Lower leg skin (tissue), 3 donors: ENCODE data around the gene DBI.

Source experiments
- POLR2A ChIP-seq, 2 donors: fragments of 450-650 bp; IDR thresholded peaks; one replicate each; pipeline ENCODE4 v1.6.1; 2016 to 2017; ENCODE audit warnings: antibody characterized with exemption in 2 of 2, mild to moderate bottlenecking in 1 of 2, moderate library complexity in 1 of 2
- TF ChIP-seq, protein P1 (sequence below), 3 donors: fragments of 450-650 bp; IDR thresholded peaks; one replicate each; pipeline ENCODE4 v1.5.1; 2016; ENCODE audit warnings: antibody characterized with exemption in 3 of 3, mild to moderate bottlenecking in 3 of 3, moderate library complexity in 2 of 3

DNA sequence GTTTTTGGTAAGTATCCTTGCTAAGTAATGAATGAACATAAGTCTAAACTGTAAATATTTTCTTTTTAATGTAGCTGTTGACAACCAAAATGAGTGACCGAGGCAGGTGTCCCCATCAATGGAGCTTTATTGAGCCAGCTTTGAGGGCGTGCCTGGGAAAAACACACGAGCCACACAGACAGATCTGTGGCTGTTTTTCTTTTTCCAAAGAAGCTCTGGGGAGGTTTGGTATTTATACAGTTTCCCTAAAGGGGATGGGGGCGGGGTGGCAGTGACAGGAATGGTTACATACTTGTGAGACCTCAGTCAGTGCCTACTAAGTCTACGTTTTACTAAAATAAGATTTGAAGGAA lies 11.2 kb downstream of the DBI start:
- TF ChIP-seq, protein P1, sequence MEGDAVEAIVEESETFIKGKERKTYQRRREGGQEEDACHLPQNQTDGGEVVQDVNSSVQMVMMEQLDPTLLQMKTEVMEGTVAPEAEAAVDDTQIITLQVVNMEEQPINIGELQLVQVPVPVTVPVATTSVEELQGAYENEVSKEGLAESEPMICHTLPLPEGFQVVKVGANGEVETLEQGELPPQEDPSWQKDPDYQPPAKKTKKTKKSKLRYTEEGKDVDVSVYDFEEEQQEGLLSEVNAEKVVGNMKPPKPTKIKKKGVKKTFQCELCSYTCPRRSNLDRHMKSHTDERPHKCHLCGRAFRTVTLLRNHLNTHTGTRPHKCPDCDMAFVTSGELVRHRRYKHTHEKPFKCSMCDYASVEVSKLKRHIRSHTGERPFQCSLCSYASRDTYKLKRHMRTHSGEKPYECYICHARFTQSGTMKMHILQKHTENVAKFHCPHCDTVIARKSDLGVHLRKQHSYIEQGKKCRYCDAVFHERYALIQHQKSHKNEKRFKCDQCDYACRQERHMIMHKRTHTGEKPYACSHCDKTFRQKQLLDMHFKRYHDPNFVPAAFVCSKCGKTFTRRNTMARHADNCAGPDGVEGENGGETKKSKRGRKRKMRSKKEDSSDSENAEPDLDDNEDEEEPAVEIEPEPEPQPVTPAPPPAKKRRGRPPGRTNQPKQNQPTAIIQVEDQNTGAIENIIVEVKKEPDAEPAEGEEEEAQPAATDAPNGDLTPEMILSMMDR (IDR thresholded peaks at IDR 0.05): no peak
- TF ChIP-seq POLR2A (IDR thresholded peaks at IDR 0.05): no peak
